Natural killer cell (primary cell): Measurements from ENCODE around the gene RCC1. TPM values are rescaled to one million over a fixed set of nuclear protein-coding genes. Genes with fewer than 3 reads are reported as not detected.
"Not testable (repeated sequence)": the region's sequence is repeated elsewhere in the genome, so short reads cannot be mapped to it uniquely, and the experiment has no call there.

ENCODE experiments used
- ATAC-seq, 3 donors: fragments of 150-1000 bp in 2 of 3; fragments of 200-7000 bp in 1 of 3; cut with Tn5 transposase; 1 replicate in 1 of 3; 2 replicates in 2 of 3; pipeline ENCODE4 v1.10.0; 2021; ENCODE audit warnings: mild to moderate bottlenecking in 2 of 3, moderate library complexity in 2 of 3
- DNase-seq, 2 donors: peaks; one replicate each; pipeline versions ENCODE4 v3.0.0 to v3.0.0-alpha.2; 2013 to 2021; ENCODE audit warnings: mixed read lengths in 1 of 2
- H3K27ac ChIP-seq: one replicate; pipeline ENCODE4 v1.5.1; 2013; ENCODE audit warnings: mild to moderate bottlenecking, low read length
- H3K27me3 ChIP-seq: one replicate; pipeline ENCODE4 v1.6.1; 2013; ENCODE audit warnings: low read length; ENCODE audit not compliant: control insufficient read depth, insufficient read depth
- H3K36me3 ChIP-seq: one replicate; pipeline ENCODE4 v1.6.1; 2013; ENCODE audit warnings: low read length; ENCODE audit not compliant: control insufficient read depth, insufficient read depth
- H3K4me1 ChIP-seq: one replicate; pipeline ENCODE4 v1.6.1; 2013; ENCODE audit warnings: low read length; ENCODE audit not compliant: control insufficient read depth, insufficient read depth
- H3K4me3 ChIP-seq: one replicate; pipeline ENCODE4 v1.5.1; 2013; ENCODE audit warnings: low read length
- H3K9me3 ChIP-seq: one replicate; pipeline ENCODE4 v1.6.1; 2013; ENCODE audit warnings: low read length; ENCODE audit not compliant: control insufficient read depth, insufficient read depth
- H3K27ac Mint-ChIP-seq, 2 donors: one replicate each; pipeline ENCODE4 v1.8.0; 2022; ENCODE audit warnings: mild to moderate bottlenecking in 2 of 2, mixed read lengths in 2 of 2, moderate library complexity in 1 of 2
- H3K27me3 Mint-ChIP-seq, 2 donors: one replicate each; pipeline ENCODE4 v1.8.0; 2022; ENCODE audit warnings: low read depth in 2 of 2, mixed read lengths in 2 of 2
- H3K36me3 Mint-ChIP-seq: one replicate; pipeline ENCODE4 v1.8.0; 2022; ENCODE audit warnings: mixed read lengths
- H3K4me1 Mint-ChIP-seq, 2 donors: one replicate each; pipeline ENCODE4 v1.8.0; 2022; ENCODE audit warnings: mixed read lengths in 2 of 2
- H3K4me3 Mint-ChIP-seq: one replicate; pipeline ENCODE4 v1.8.0; 2022; ENCODE audit warnings: mild to moderate bottlenecking, moderate library complexity, mixed read lengths
- H3K9me3 Mint-ChIP-seq, 2 donors: one replicate each; pipeline ENCODE4 v1.8.0; 2022; ENCODE audit warnings: mixed read lengths in 2 of 2
- CTCF ChIP-seq: fragments of 200-600 bp; IDR thresholded peaks from one replicate; pipeline ENCODE4 v1.8.0; 2022; ENCODE audit warnings: antibody characterized with exemption
- WGBS: methylation state at CpG from one replicate; pipeline ENCODE4 v1.1.7; 2013; ENCODE audit warnings: missing lambda C conversion rate; ENCODE audit not compliant: insufficient coverage; 5-methylcytosine and 5-hydroxymethylcytosine counted together
- intact Hi-C: fragments of 100-400 bp; cut with micrococcal nuclease; formaldehyde crosslinking; loops from one replicate; pipeline ENCODE4 v1.14.2; 2022
- total RNA-seq, 4 donors: library from RNA; stranded (reverse); fragments of 120-200 nt in 1 of 4; gene quantifications; one replicate each; pipeline versions ENCODE4 v1.2.3 to v1.2.4, GENCODE V29; 2013 to 2022

The RCC1 gene
- total RNA-seq, 3 donors from 2014 or later (not counting 1 experiment from before 2014, with no cell fraction given): 15.9 to 23.7 (median 19.2) TPM

GRCh38 chr1:28565040-28565439, 59.2 kb downstream of the RCC1 start:
- H3K9me3 Mint-ChIP-seq: no peaks in the 10 kb centered on the region

GRCh38 chr1:28565726-28566125, 59.9 kb downstream of the RCC1 start:
- Mint-ChIP-seq H3K27me3 (no peaks in the 10 kb centered on the region), H3K9me3 (no peaks in the 10 kb centered on the region), H3K4me3 (no peak overlapping the region), H3K36me3 (no peaks in the 10 kb centered on the region), H3K27ac (no peak overlapping the region), H3K4me1 (no peaks in the 10 kb centered on the region)
- DNase-seq (no peak), ATAC-seq (no peak)
- H3K4me3 ChIP-seq: no peak overlapping the region
- no peak for TF ChIP-seq CTCF
- no peaks in the 10 kb centered on the region for H3K4me1 ChIP-seq
- no peaks in the 10 kb centered on the region for H3K9me3 ChIP-seq
- 99% methylated on average over 6 of the region's 6 CpGs for WGBS
- H3K36me3 ChIP-seq: peaks cover 59% of the 10 kb centered on the region
- H3K27me3 ChIP-seq: no peaks in the 10 kb centered on the region
- no peak overlapping the region for H3K27ac ChIP-seq
- intact Hi-C loops: no loop called here

More at GRCh38 chr1:28565040-28565439, 59.2 kb downstream of the RCC1 start:
- Histone ChIP-seq H3K9me3 (no peaks in the 10 kb centered on the region), H3K27ac (no peak overlapping the region), H3K36me3 (peaks cover 65% of the 10 kb centered on the region), H3K4me1 (no peaks in the 10 kb centered on the region), H3K27me3 (no peaks in the 10 kb centered on the region), H3K4me3 (no peak overlapping the region)
- Mint-ChIP-seq H3K27ac (no peak overlapping the region), H3K4me1 (no peaks in the 10 kb centered on the region), H3K36me3 (no peaks in the 10 kb centered on the region), H3K27me3 (no peaks in the 10 kb centered on the region), H3K4me3 (no peak overlapping the region)
- ATAC-seq (no peak), DNase-seq (no peak)
- intact Hi-C loops: no loop called here
- no peak for TF ChIP-seq CTCF
- WGBS: 96% methylated on average over 7 of the region's 7 CpGs

GRCh38 chr1:28566931-28567330, 61.1 kb downstream of the RCC1 start:
- Histone ChIP-seq H3K4me1 (no peaks in the 10 kb centered on the region), H3K9me3 (no peaks in the 10 kb centered on the region), H3K4me3 (no peak overlapping the region), H3K27ac (no peak overlapping the region), H3K36me3 (peaks cover 57% of the 10 kb centered on the region), H3K27me3 (no peaks in the 10 kb centered on the region)
- peaks cover 5% of the 10 kb centered on the region for H3K36me3 Mint-ChIP-seq
- ATAC-seq (no peak), DNase-seq (no peak)
- 93% methylated on average over 2 of the region's 2 CpGs for WGBS
- TF ChIP-seq CTCF: no peak
- intact Hi-C loops: no loop called here
- no peaks in the 10 kb centered on the region for H3K4me1 Mint-ChIP-seq
- H3K27me3 Mint-ChIP-seq: no peaks in the 10 kb centered on the region
- H3K9me3 Mint-ChIP-seq: no peaks in the 10 kb centered on the region
- H3K27ac Mint-ChIP-seq: no peak overlapping the region
- H3K4me3 Mint-ChIP-seq: no peak overlapping the region

GRCh38 chr1:28571911-28572310, 66.1 kb downstream of the RCC1 start:
- intact Hi-C loops: no loop called here
- Mint-ChIP-seq H3K4me3 (no peak overlapping the region), H3K9me3 (no peaks in the 10 kb centered on the region), H3K36me3 (peaks cover 6% of the 10 kb centered on the region), H3K27me3 (no peaks in the 10 kb centered on the region), H3K27ac (no peak overlapping the region), H3K4me1 (no peaks in the 10 kb centered on the region)
- DNase-seq (no peak), ATAC-seq (no peak)
- Histone ChIP-seq H3K27me3 (no peaks in the 10 kb centered on the region), H3K9me3 (no peaks in the 10 kb centered on the region), H3K4me1 (no peaks in the 10 kb centered on the region), H3K36me3 (peaks cover 44% of the 10 kb centered on the region), H3K4me3 (no peak overlapping the region), H3K27ac (no peak overlapping the region)
- 99% methylated on average over 4 of the region's 4 CpGs for whole genome bisulfite sequencing
- TF ChIP-seq CTCF: no peak

GRCh38 chr1:28572891-28573290, 67.0 kb downstream of the RCC1 start:
- H3K27me3 ChIP-seq, intact Hi-C loops, H3K36me3 Mint-ChIP-seq, H3K4me1 Mint-ChIP-seq, H3K27ac Mint-ChIP-seq, DNase-seq, H3K27ac ChIP-seq, H3K4me3 ChIP-seq, H3K9me3 ChIP-seq, H3K9me3 Mint-ChIP-seq, ATAC-seq, H3K4me1 ChIP-seq, H3K4me3 Mint-ChIP-seq, H3K27me3 Mint-ChIP-seq: not testable (repeated sequence)
- H3K36me3 ChIP-seq: peaks cover 45% of the 10 kb centered on the region
- WGBS: 92% methylated on average over 10 of the region's 12 CpGs
